HepG2 (cell line): Measurements from ENCODE around the gene KRT14. TPM values are rescaled to one million over a fixed set of nuclear protein-coding genes. Genes with fewer than 3 reads are reported as not detected.

ENCODE experiments used
- ATAC-seq: fragments of 200-7000 bp; cut with Tn5 transposase; 3 replicates; pipeline ENCODE4 v1.9.1; 2020; ENCODE audit warnings: mild to moderate bottlenecking, moderate library complexity
- BruUV-seq: library from RNA; stranded (reverse); fragments of 400-500 nt; replicated peaks from 2 replicates; lab custom pipeline; 2021; lab: Mats Ljungman, UMichigan
- CTCF ChIA-PET: fragments of 300-600 bp; formaldehyde crosslinking; extraction: SDS; loops from one replicate; lab custom pipeline; 2021; ENCODE audit warnings: low total read pairs, inconsistent platforms, low intra/inter-chr PET ratio; lab: Yijun Ruan, JAX
- POLR2A ChIA-PET: fragments of 350-600 bp; sonication (Branson Sonifier 250); formaldehyde crosslinking; loops from one replicate; lab custom pipeline; 2020; ENCODE audit warnings: antibody characterized with exemption, inconsistent platforms; lab: Yijun Ruan, JAX
- DNase-seq: peaks from one replicate; pipeline ENCODE4 v3.0.0-alpha.2; 2015; ENCODE audit warnings: low spot score
- FAIRE-seq: peaks from 3 replicates; lab custom pipeline; 2011; peaks lifted over from hg19 to GRCh38; lab: Jason Lieb, UNC
- H2AFZ ChIP-seq: one replicate; pipeline ENCODE4 v1.6.1; 2011; ENCODE audit warnings: low read length, inconsistent platforms
- H3K27ac ChIP-seq: fragments of 300-600 bp; 3 replicates; pipeline ENCODE4 v1.8.0; 2011; ENCODE audit warnings: mixed run types, mild to moderate bottlenecking, mixed read lengths, low read length, inconsistent platforms; ENCODE audit not compliant: insufficient read depth; ENCODE audit errors: extremely low read length
- H3K27me3 ChIP-seq, 2 experiments: fragments of 200-600 bp in 1 of 2; 2 replicates in 1 of 2; 3 replicates in 1 of 2; pipeline versions ENCODE4 v1.6.0 to v1.8.0; 2011; ENCODE audit warnings: low read length in 2 of 2, mild to moderate bottlenecking in 2 of 2, moderate library complexity in 2 of 2, inconsistent platforms in 1 of 2; ENCODE audit not compliant: insufficient read depth in 2 of 2, control insufficient read depth in 1 of 2
- H3K36me3 ChIP-seq, 2 experiments: fragments of 200-600 bp in 1 of 2; replicated peaks in 1 of 2; 2 replicates in 1 of 2; 3 replicates in 1 of 2; pipeline versions ENCODE4 v1.5.1 to v1.8.0; 2011; ENCODE audit warnings: low read length in 2 of 2, inconsistent platforms in 1 of 2; ENCODE audit not compliant: insufficient read depth in 2 of 2, control insufficient read depth in 1 of 2
- H3K4me1 ChIP-seq: 2 replicates; pipeline ENCODE4 v1.5.1; 2012; ENCODE audit warnings: low read length, inconsistent platforms; ENCODE audit not compliant: insufficient read depth
- H3K4me2 ChIP-seq: 2 replicates; pipeline ENCODE4 v1.6.0; 2011; ENCODE audit warnings: low read depth, low read length, inconsistent platforms
- H3K4me3 ChIP-seq, 3 experiments: fragments of 200-600 bp in 1 of 3; sonication (generic), shearing (Covaris generic) in 1 of 3; replicated peaks in 1 of 3; 2 replicates each; pipeline ENCODE4 v1.5.1; 2011 to 2016; ENCODE audit warnings: low read length in 3 of 3, inconsistent platforms in 2 of 3, low read depth in 2 of 3, mild to moderate bottlenecking in 2 of 3, control low read depth in 1 of 3, mixed read lengths in 1 of 3; ENCODE audit not compliant: insufficient read depth in 1 of 3
- H3K79me2 ChIP-seq: one replicate; pipeline ENCODE4 v1.6.1; 2011; ENCODE audit warnings: low read length, inconsistent platforms; ENCODE audit not compliant: insufficient read depth
- H3K9ac ChIP-seq: 2 replicates; pipeline ENCODE4 v1.6.0; 2011; ENCODE audit warnings: mild to moderate bottlenecking, low read depth, low read length, inconsistent platforms; ENCODE audit not compliant: insufficient read depth
- H3K9me3 ChIP-seq: 2 replicates; pipeline ENCODE4 v1.5.1; 2012; ENCODE audit warnings: mild to moderate bottlenecking, low read length
- H4K20me1 ChIP-seq: 2 replicates; pipeline ENCODE4 v1.6.0; 2011; ENCODE audit warnings: inconsistent platforms, mild to moderate bottlenecking, low read length, moderate library complexity; ENCODE audit not compliant: insufficient read depth
- ATF7 ChIP-seq, 2 experiments: fragments of 450-650 bp in 1 of 2; sonication (generic) in 1 of 2; formaldehyde crosslinking in 1 of 2; IDR thresholded peaks; 2 replicates each; pipeline versions ENCODE4 v1.4.0 to v1.6.1; 2016 to 2020; ENCODE audit warnings: antibody characterized with exemption in 1 of 2, mild to moderate bottlenecking in 1 of 2, missing genetic modification reagents in 1 of 2
- CEBPB ChIP-seq: IDR thresholded peaks from 2 replicates; pipeline ENCODE4 v1.6.1; 2011; ENCODE audit warnings: low read depth, low read length, improper control_type of control experiment, borderline replicate concordance
- EEA1 ChIP-seq: sonication (generic); formaldehyde crosslinking; IDR thresholded peaks from 2 replicates; pipeline ENCODE4 v1.5.1; 2020; ENCODE audit warnings: mild to moderate bottlenecking, missing genetic modification reagents, borderline replicate concordance
- GATAD2A ChIP-seq: IDR thresholded peaks from 2 replicates; pipeline ENCODE4 v1.6.1; 2016
- GRHL1 ChIP-seq: sonication (generic); formaldehyde crosslinking; conservative IDR thresholded peaks from 2 replicates; pipeline ENCODE4 v1.8.0; 2022; ENCODE audit warnings: missing genetic modification reagents
- ZNF512 ChIP-seq: sonication (generic); formaldehyde crosslinking; IDR thresholded peaks from 2 replicates; pipeline ENCODE4 v1.4.0; 2020; ENCODE audit warnings: mild to moderate bottlenecking, missing genetic modification reagents
- ZNF777 ChIP-seq: sonication (generic); formaldehyde crosslinking; IDR thresholded peaks from 2 replicates; pipeline ENCODE4 v1.4.0; 2020; ENCODE audit warnings: missing genetic modification reagents
- in situ Hi-C: cut with HindIII; loops from 2 replicates; pipeline ENCODE4 v1.10.0; 2017; ENCODE audit warnings: low pct_unique_long_range_greater_than_20kb; ENCODE audit not compliant: extremely low pct_ligation_motif_present
- intact Hi-C: fragments of 100-400 bp; cut with micrococcal nuclease; formaldehyde crosslinking; loops from one replicate; pipeline ENCODE4 v1.10.0; 2022; ENCODE audit not compliant: unreplicated experiment
- polyA plus RNA-seq, 8 experiments: library from polyadenylated mRNA; depleted of rRNA in 3 of 8; stranded (reverse) in 7 of 8; unstranded in 1 of 8; fragments of >200 nt; fragmentation: Illumina TruSeq in 4 of 8; extraction: Trizol in 4 of 8; gene quantifications; 2 replicates each; pipeline versions ENCODE4 v1.2.1 to v1.2.3, GENCODE V29; 2011 to 2016; ENCODE audit warnings: low read depth in 4 of 8, missing spikeins in 1 of 8, mixed read lengths in 1 of 8; ENCODE audit not compliant: insufficient read depth in 1 of 8
- total RNA-seq, 5 experiments: library from RNA; depleted of rRNA; stranded (reverse); fragments of >200 nt; fragmentation: Illumina TruSeq; extraction: Trizol; gene quantifications; 2 replicates each; pipeline ENCODE4 v1.2.3, GENCODE V29; 2016; ENCODE audit warnings: low read depth in 1 of 5

Gene KRT14
- total and polyA plus RNA-seq, 2 of the 13 experiments (the other 11 are each of a cell fraction or from before 2014, with no cell fraction given): 0.09 TPM; not detected in 1

GRCh38 chr17:41565338-41565737 lies 21.4 kb downstream of the KRT14 start:
- no peak overlapping the region for H3K27ac ChIP-seq
- H3K4me1 ChIP-seq: no peaks in the 10 kb centered on the region
- H2AFZ ChIP-seq: no peak overlapping the region
- no peak overlapping the region for H3K4me2 ChIP-seq
- H3K4me3 ChIP-seq: no peak overlapping the region
- TF ChIP-seq GATAD2A (CRISPR knock-in tag): no peak
- TF ChIP-seq ZNF777: no peak
- no peak for TF ChIP-seq ZNF512 (CRISPR knock-in tag)
- peak; percentile 67 for TF ChIP-seq ATF7 (IDR thresholded peaks at IDR 0.05)
- TF ChIP-seq ATF7 (CRISPR knock-in tag; IDR thresholded peaks at IDR 0.05): no peak
- no peak for TF ChIP-seq GRHL1 (CRISPR knock-in tag)
- no peak for TF ChIP-seq EEA1 (CRISPR knock-in tag)
- peak; percentile 55; the same call in 1 of the 2 replicates for TF ChIP-seq CEBPB
- H3K9me3 ChIP-seq: no peaks in the 10 kb centered on the region
- no peaks in the 10 kb centered on the region for H4K20me1 ChIP-seq
- intact Hi-C loops: no loop called here
- ChIA-PET POLR2A (no interaction called here), CTCF (no interaction called here)
- no peak for ATAC-seq
- no peak for DNase-seq
- peaks cover 1 to 20% of the 10 kb centered on the region in 2 experiments; a peak in 2 of 5 replicates for H3K27me3 ChIP-seq
- in situ Hi-C loops: no loop called here
- H3K36me3 ChIP-seq: no peaks in the 10 kb centered on the region
- no TSS peak for BruUV-seq
- no peak for FAIRE-seq
- no peak overlapping the region for H3K9ac ChIP-seq
- H3K79me2 ChIP-seq: no peaks in the 10 kb centered on the region
